ENCODE data around the gene DPF3. TPM values are rescaled to one million over a fixed set of nuclear protein-coding genes. Genes with fewer than 3 reads are reported as not detected.

Gene DPF3
- total RNA-seq, 1 experiment from 2014 or later, result 0.31 TPM

GRCh38 chr14:72634691-72635616 is 258.9 kb downstream of the DPF3 start (continued):
- TF ChIP-seq ZNF532 (CRISPR knock-in tag; IDR thresholded peaks at IDR 0.05; ENCODE audit: borderline replicate concordance) (no peak), NR3C1 (CRISPR knock-in tag; conservative IDR thresholded peaks at IDR 0.05; ENCODE audit: low read depth) (no peak), TEAD4 (CRISPR knock-in tag; IDR thresholded peaks at IDR 0.05) (no peak), CBFB (CRISPR knock-in tag; IDR thresholded peaks at IDR 0.05; ENCODE audit: low read depth) (no peak)

- Mint-ChIP-seq H3K27ac (no peak overlapping the region), H3K36me3 (no peaks in the 10 kb centered on the region), H3K9me3 (no peaks in the 10 kb centered on the region), H3K27me3 (ENCODE audit: low read depth) (peaks cover 5% of the 10 kb centered on the region; the same call in 1 of the 2 replicates), H3K4me1 (no peaks in the 10 kb centered on the region), H3K4me3 (no peak overlapping the region)
- DNase-seq (ENCODE audit: low spot score), result no peak
- no peak for ATAC-seq
- ChIA-PET CTCF (interaction anchor here (1.0 kb wide), 1 partner anchor 12 kb away, joined by 3 read pairs; no protein-coding TSS in a partner anchor), POLR2A (no interaction called here)
- no peak for TF ChIP-seq ZNF396 (CRISPR knock-in tag; IDR thresholded peaks at IDR 0.05; ENCODE audit: borderline replicate concordance)
- no peak for TF ChIP-seq TEAD1 (CRISPR knock-in tag; IDR thresholded peaks at IDR 0.05)
- no peak for TF ChIP-seq ZNF281 (CRISPR knock-in tag; IDR thresholded peaks at IDR 0.05)
- no peak for TF ChIP-seq E2F1 (CRISPR knock-in tag; IDR thresholded peaks at IDR 0.05)
- no peak for TF ChIP-seq STAT6 (CRISPR knock-in tag; conservative IDR thresholded peaks at IDR 0.05; ENCODE audit: low read depth)
- no peak for TF ChIP-seq RELA (CRISPR knock-in tag; IDR thresholded peaks at IDR 0.05; ENCODE audit: borderline replicate concordance)
- no peak for TF ChIP-seq TCF7 (CRISPR knock-in tag; IDR thresholded peaks at IDR 0.05; ENCODE audit: low read depth)
- no peak for TF ChIP-seq SMAD4 (CRISPR knock-in tag; IDR thresholded peaks at IDR 0.05)
- no peak for TF ChIP-seq CTCF (IDR thresholded peaks at IDR 0.05)
- TF ChIP-seq NR2C2 (CRISPR knock-in tag; IDR thresholded peaks at IDR 0.05), result no peak
- TF ChIP-seq ETV6 (CRISPR knock-in tag; IDR thresholded peaks at IDR 0.05), result no peak
- TF ChIP-seq RORB (CRISPR knock-in tag; IDR thresholded peaks at IDR 0.05), result no peak
- TF ChIP-seq ATF2 (CRISPR knock-in tag; IDR thresholded peaks at IDR 0.05; ENCODE audit: borderline replicate concordance, low read depth), result no peak
- no peak for TF ChIP-seq CDX4 (CRISPR knock-in tag; IDR thresholded peaks at IDR 0.05; ENCODE audit: borderline replicate concordance)
- TF ChIP-seq ZNF138 (CRISPR knock-in tag; conservative IDR thresholded peaks at IDR 0.05), result no peak
- no peak for TF ChIP-seq FOXJ3 (CRISPR knock-in tag; IDR thresholded peaks at IDR 0.05; ENCODE audit: borderline replicate concordance)
Observed at GRCh38 chr14:72633551-72633950, 260.4 kb downstream of the DPF3 start.
